H1 (cell line): Measurements from ENCODE around the gene ARSI.

Source experiments
- CBX5 ChIP-seq: fragments of 300-800, 300-1000 bp; sonication (generic); IDR thresholded peaks from 2 replicates; pipeline ENCODE4 v1.7.1; 2016; ENCODE audit warnings: antibody characterized with exemption, low read length, low read depth
- CTCF ChIP-seq, 3 experiments: IDR thresholded peaks; 1 replicate in 2 of 3; 2 replicates in 1 of 3; pipeline versions ENCODE4 v1.5.1 to v1.6.1; 2011; ENCODE audit warnings: low read length in 3 of 3, mild to moderate bottlenecking in 3 of 3, inconsistent platforms in 2 of 3, low read depth in 1 of 3, moderate library complexity in 1 of 3; ENCODE audit not compliant: insufficient read depth in 1 of 3; ENCODE audit errors: control extremely low read depth in 1 of 3
- EZH2 ChIP-seq: fragments of 200-600 bp; sonication (generic); IDR thresholded peaks from 2 replicates; pipeline ENCODE4 v1.7.1; 2012; ENCODE audit warnings: low read depth, mild to moderate bottlenecking, moderate library complexity, low read length, inconsistent platforms; ENCODE audit not compliant: severe bottlenecking
- MAFK ChIP-seq: IDR thresholded peaks from 2 replicates; pipeline ENCODE4 v1.6.1; 2012; ENCODE audit warnings: low read depth, mild to moderate bottlenecking, improper control_type of control experiment, low read length
- POLR2A ChIP-seq, 2 experiments: IDR thresholded peaks; 1 replicate in 1 of 2; 2 replicates in 1 of 2; pipeline ENCODE4 v1.6.1; 2011; ENCODE audit warnings: low read depth in 2 of 2, low read length in 2 of 2, mild to moderate bottlenecking in 2 of 2; ENCODE audit errors: control extremely low read depth in 1 of 2
- SRF ChIP-seq: IDR thresholded peaks from 2 replicates; pipeline ENCODE4 v1.6.1; 2011; ENCODE audit warnings: mild to moderate bottlenecking, low read depth, low read length, moderate library complexity
- SUZ12 ChIP-seq: fragments of 200-600 bp; sonication (generic); IDR thresholded peaks from 2 replicates; pipeline ENCODE4 v1.6.1; 2012; ENCODE audit warnings: mild to moderate bottlenecking, inconsistent platforms, low read length, moderate library complexity, mixed read lengths

GRCh38 chr5:150284311-150284710 is 18.4 kb downstream of the ARSI start:
- TF ChIP-seq MAFK (no peak), CTCF (IDR thresholded peaks at IDR 0.05; ENCODE audit: control extremely low read depth in 1 of 3, insufficient read depth in 1 of 3, low read depth in 1 of 3, low read length in 3 of 3) (no peak), EZH2 (no peak), POLR2A (IDR thresholded peaks at IDR 0.05; ENCODE audit: control extremely low read depth in 1 of 2, low read depth in 2 of 2, low read length in 2 of 2) (no peak), SUZ12 (no peak), SRF (no peak), CBX5 (no peak)
